ENCODE measurements around the gene DENND4A. TPM values are rescaled to one million over a fixed set of nuclear protein-coding genes. Genes with fewer than 3 reads are reported as not detected.

The DENND4A gene
- total RNA-seq, 1 donor from 2014 or later: 21.9 TPM

GRCh38 chr15:65633752-65634151 lies 158.3 kb downstream of the DENND4A start:
- Histone ChIP-seq H3K9me3 (no peaks in the 10 kb centered on the region), H3K4me1 (peaks cover 0 to 2% of the 10 kb centered on the region in 2 donors), H3K27me3 (no peaks in the 10 kb centered on the region), H3K27ac (no peak overlapping the region), H3K4me3 (no peak overlapping the region), H3K36me3 (no peaks in the 10 kb centered on the region)
- intact Hi-C loops (cut with DNase I): loop anchor here (10.0 kb wide), 1 partner anchor 221 kb away; no protein-coding TSS in a partner anchor
- TF ChIP-seq, protein P1, sequence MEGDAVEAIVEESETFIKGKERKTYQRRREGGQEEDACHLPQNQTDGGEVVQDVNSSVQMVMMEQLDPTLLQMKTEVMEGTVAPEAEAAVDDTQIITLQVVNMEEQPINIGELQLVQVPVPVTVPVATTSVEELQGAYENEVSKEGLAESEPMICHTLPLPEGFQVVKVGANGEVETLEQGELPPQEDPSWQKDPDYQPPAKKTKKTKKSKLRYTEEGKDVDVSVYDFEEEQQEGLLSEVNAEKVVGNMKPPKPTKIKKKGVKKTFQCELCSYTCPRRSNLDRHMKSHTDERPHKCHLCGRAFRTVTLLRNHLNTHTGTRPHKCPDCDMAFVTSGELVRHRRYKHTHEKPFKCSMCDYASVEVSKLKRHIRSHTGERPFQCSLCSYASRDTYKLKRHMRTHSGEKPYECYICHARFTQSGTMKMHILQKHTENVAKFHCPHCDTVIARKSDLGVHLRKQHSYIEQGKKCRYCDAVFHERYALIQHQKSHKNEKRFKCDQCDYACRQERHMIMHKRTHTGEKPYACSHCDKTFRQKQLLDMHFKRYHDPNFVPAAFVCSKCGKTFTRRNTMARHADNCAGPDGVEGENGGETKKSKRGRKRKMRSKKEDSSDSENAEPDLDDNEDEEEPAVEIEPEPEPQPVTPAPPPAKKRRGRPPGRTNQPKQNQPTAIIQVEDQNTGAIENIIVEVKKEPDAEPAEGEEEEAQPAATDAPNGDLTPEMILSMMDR (IDR thresholded peaks at IDR 0.05): no peak
- DNase-seq (ENCODE audit: low spot score in 2 of 2): no peak

GRCh38 chr15:65632780-65633375 lies 159.2 kb downstream of the DENND4A start:
- Histone ChIP-seq H3K27me3 (no peaks in the 10 kb centered on the region), H3K4me3 (no peak overlapping the region), H3K9me3 (no peaks in the 10 kb centered on the region), H3K36me3 (no peaks in the 10 kb centered on the region), H3K4me1 (no peaks in the 10 kb centered on the region), H3K27ac (no peak overlapping the region)
- TF ChIP-seq, protein P1 (IDR thresholded peaks at IDR 0.05): no peak
- intact Hi-C loops (cut with DNase I): loop anchor here (10.0 kb wide), 1 partner anchor 222 kb away; no protein-coding TSS in a partner anchor
- no peak for DNase-seq (ENCODE audit: low spot score in 2 of 2)

GRCh38 chr15:65631503-65631902 lies 160.6 kb downstream of the DENND4A start:
- H3K4me1 ChIP-seq: no peaks in the 10 kb centered on the region
- H3K27me3 ChIP-seq: no peaks in the 10 kb centered on the region
- H3K27ac ChIP-seq: no peak overlapping the region
- H3K9me3 ChIP-seq: no peaks in the 10 kb centered on the region
- TF ChIP-seq, protein P1 (IDR thresholded peaks at IDR 0.05): no peak
- H3K4me3 ChIP-seq: no peak overlapping the region
- intact Hi-C loops (cut with DNase I): loop anchor here (10.0 kb wide), 1 partner anchor 223 kb away; no protein-coding TSS in a partner anchor
- no peak for DNase-seq (ENCODE audit: low spot score in 2 of 2)
- H3K36me3 ChIP-seq: no peaks in the 10 kb centered on the region

DNA sequence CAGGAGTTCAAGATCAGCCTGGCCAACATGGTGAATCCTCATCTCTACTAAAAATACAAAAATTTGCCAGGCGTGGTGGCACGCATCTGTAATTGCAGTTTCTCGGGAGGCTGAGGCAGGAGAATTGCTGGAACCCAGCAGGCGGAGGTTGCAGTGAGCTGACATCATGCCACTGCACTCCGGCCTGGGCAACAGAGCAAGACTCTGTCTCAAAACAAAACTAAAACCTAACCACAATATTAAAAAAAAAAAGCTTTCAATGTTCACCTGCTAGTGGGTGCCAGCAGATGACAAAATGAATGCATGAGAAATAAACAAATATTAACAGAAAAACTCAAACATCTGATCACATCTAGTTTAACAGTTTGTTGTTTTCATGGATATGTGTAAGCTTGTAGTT lies 161.3 kb downstream of the DENND4A start:
- Histone ChIP-seq H3K4me3 (no peak overlapping the region), H3K27me3 (no peaks in the 10 kb centered on the region), H3K4me1 (no peaks in the 10 kb centered on the region), H3K27ac (no peak overlapping the region), H3K36me3 (peaks cover 0 to 5% of the 10 kb centered on the region in 2 donors), H3K9me3 (no peaks in the 10 kb centered on the region)
- intact Hi-C loops (cut with DNase I): loop anchor here (10.0 kb wide), 1 partner anchor 224 kb away; no protein-coding TSS in a partner anchor
- TF ChIP-seq, protein P1 (IDR thresholded peaks at IDR 0.05): no peak
- DNase-seq (ENCODE audit: low spot score in 2 of 2): no peak

DNA sequence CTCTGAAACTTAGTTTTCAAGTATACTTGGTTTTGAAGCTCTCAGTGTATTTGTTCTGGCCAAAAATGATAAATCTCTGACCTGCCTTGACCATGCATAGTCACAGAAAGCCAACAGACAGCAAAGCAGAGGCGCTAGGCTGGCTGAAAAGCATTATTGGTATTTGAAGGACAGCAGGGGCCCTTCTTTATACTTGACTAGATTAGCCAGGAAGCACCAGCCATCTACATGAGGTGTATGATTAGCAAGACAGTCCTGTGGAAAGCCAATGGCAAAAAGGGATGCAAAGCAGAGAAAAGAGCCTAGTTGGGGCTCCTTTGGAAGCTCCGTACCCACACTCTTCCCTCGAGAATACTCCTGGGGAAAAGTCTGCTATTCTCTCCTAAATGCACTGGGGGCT lies 162.5 kb downstream of the DENND4A start:
- H3K4me1 ChIP-seq: no peaks in the 10 kb centered on the region
- TF ChIP-seq, protein P1 (IDR thresholded peaks at IDR 0.05): no peak
- intact Hi-C loops (cut with DNase I): no loop called here

More for the DNA sequence above, 162.5 kb downstream of the DENND4A start:
- no peak for DNase-seq (ENCODE audit: low spot score in 2 of 2)
- Histone ChIP-seq H3K36me3 (peaks cover 9 to 16% of the 10 kb centered on the region in 2 donors), H3K27ac (no peak overlapping the region), H3K4me3 (no peak overlapping the region), H3K9me3 (no peaks in the 10 kb centered on the region), H3K27me3 (no peaks in the 10 kb centered on the region)
